ENCODE results near the gene FTCDNL1. TPM values are rescaled to one million over a fixed set of nuclear protein-coding genes. Genes with fewer than 3 reads are reported as not detected.

The FTCDNL1 gene
- total RNA-seq, 1 donor from 2014 or later: 0.45 TPM

DNA sequence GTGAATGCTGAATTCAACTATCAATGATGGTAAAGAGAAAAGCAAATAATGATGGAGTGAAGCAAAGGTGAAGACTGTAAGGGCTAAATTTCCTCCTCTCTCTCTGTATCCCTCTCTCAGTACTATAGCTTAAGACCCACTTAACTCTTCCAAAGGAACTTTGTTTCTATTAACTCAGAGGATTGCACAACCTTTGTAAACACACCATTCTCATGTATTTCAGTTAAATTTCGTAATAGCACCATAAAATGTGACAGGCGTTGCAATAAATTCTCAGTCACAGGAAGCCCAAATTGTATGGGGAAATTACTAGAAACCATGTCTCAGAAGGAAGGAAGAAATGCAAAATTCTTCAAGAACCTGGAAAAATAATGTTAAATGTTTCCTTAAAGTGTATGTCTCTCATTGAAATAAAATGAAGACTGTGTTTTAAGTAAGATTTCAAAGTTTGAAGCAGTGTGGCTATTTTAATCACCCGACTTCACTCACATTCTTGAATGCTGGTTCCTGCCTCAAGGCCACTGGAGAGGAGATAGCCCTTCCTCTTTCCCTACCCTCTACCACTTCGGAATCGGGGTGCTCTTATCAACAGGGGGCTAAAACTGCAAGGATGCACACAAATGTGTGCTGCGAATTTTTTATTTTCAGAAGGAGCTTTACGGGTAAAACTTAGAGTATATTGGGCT lies 112.1 kb downstream of the FTCDNL1 start:
- Histone ChIP-seq H3K4me2 (ENCODE audit: low read length) (no peak overlapping the region), H3K9me3 (ENCODE audit: insufficient read depth, low read depth, low read length) (no peaks in the 10 kb centered on the region), H3K36me3 (ENCODE audit: insufficient read depth, low read length) (no peaks in the 10 kb centered on the region), H2AFZ (ENCODE audit: low read depth, low read length) (no peak overlapping the region), H3K79me2 (ENCODE audit: insufficient read depth, low read length) (no peaks in the 10 kb centered on the region), H4K20me1 (ENCODE audit: insufficient read depth, low read length) (no peaks in the 10 kb centered on the region), H3K4me3 (ENCODE audit: insufficient read depth, low read depth, low read length) (no peak overlapping the region), H3K9ac (ENCODE audit: low read length) (no peak overlapping the region), H3K4me1 (ENCODE audit: insufficient read depth, low read length) (no peaks in the 10 kb centered on the region), H3K27ac (ENCODE audit: low read depth, low read length) (no peak overlapping the region), H3K27me3 (ENCODE audit: insufficient read depth, low read length) (peaks cover 5% of the 10 kb centered on the region)
- Mint-ChIP-seq H3K4me1 (ENCODE audit: low read depth, unreplicated experiment) (no peaks in the 10 kb centered on the region), H3K4me3 (ENCODE audit: unreplicated experiment) (no peak overlapping the region), H3K27ac (ENCODE audit: unreplicated experiment) (no peak overlapping the region), H3K9me3 (ENCODE audit: unreplicated experiment) (no peaks in the 10 kb centered on the region), H3K27me3 (ENCODE audit: low read depth, unreplicated experiment) (peaks cover 16% of the 10 kb centered on the region), H3K36me3 (ENCODE audit: low read depth, unreplicated experiment) (no peaks in the 10 kb centered on the region)
- DNase-seq (ENCODE audit: low read depth) (no peak), FAIRE-seq (no peak)
- no peak for TF ChIP-seq EZH2 (IDR thresholded peaks at IDR 0.05; ENCODE audit: insufficient read depth, low read length)
- TF ChIP-seq, protein P1, sequence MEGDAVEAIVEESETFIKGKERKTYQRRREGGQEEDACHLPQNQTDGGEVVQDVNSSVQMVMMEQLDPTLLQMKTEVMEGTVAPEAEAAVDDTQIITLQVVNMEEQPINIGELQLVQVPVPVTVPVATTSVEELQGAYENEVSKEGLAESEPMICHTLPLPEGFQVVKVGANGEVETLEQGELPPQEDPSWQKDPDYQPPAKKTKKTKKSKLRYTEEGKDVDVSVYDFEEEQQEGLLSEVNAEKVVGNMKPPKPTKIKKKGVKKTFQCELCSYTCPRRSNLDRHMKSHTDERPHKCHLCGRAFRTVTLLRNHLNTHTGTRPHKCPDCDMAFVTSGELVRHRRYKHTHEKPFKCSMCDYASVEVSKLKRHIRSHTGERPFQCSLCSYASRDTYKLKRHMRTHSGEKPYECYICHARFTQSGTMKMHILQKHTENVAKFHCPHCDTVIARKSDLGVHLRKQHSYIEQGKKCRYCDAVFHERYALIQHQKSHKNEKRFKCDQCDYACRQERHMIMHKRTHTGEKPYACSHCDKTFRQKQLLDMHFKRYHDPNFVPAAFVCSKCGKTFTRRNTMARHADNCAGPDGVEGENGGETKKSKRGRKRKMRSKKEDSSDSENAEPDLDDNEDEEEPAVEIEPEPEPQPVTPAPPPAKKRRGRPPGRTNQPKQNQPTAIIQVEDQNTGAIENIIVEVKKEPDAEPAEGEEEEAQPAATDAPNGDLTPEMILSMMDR (IDR thresholded peaks at IDR 0.05; ENCODE audit: insufficient read depth, low read depth, low read length): no peak

DNA sequence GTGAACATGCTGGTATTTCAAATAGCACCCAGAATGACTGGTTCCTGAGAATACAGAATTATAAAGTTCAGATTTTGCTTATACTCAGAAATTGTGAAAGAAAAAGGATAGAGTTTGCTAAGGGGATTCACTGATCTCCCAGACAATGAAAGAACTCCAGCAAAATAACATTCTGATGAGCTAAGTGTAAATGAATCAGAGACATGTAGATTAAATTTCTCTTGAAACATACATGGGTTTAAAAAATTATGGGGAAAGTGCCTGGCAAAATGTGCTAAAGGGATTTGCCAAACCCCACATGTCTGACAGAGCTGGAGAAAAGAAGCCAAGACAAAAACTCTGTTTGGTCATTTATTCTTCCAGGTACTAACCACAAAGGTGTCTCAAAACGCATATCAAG lies 116.3 kb downstream of the FTCDNL1 start:
- H3K4me3 Mint-ChIP-seq (ENCODE audit: unreplicated experiment): no peak overlapping the region
- no peaks in the 10 kb centered on the region for H3K36me3 ChIP-seq (ENCODE audit: insufficient read depth, low read length)
- no peaks in the 10 kb centered on the region for H3K36me3 Mint-ChIP-seq (ENCODE audit: low read depth, unreplicated experiment)
- no peaks in the 10 kb centered on the region for H3K9me3 ChIP-seq (ENCODE audit: insufficient read depth, low read depth, low read length)
- FAIRE-seq (no peak), DNase-seq (ENCODE audit: low read depth) (no peak)
- H3K27ac ChIP-seq (ENCODE audit: low read depth, low read length): no peak overlapping the region
- no peak overlapping the region for H2AFZ ChIP-seq (ENCODE audit: low read depth, low read length)
- H3K4me1 Mint-ChIP-seq (ENCODE audit: low read depth, unreplicated experiment): no peaks in the 10 kb centered on the region
- H4K20me1 ChIP-seq (ENCODE audit: insufficient read depth, low read length): no peaks in the 10 kb centered on the region
- no peak overlapping the region for H3K4me3 ChIP-seq (ENCODE audit: insufficient read depth, low read depth, low read length)
- H3K4me1 ChIP-seq (ENCODE audit: insufficient read depth, low read length): no peaks in the 10 kb centered on the region
- H3K4me2 ChIP-seq (ENCODE audit: low read length): no peak overlapping the region
- peaks cover 5% of the 10 kb centered on the region for H3K27me3 Mint-ChIP-seq (ENCODE audit: low read depth, unreplicated experiment)
- H3K27ac Mint-ChIP-seq (ENCODE audit: unreplicated experiment): no peak overlapping the region
- H3K27me3 ChIP-seq (ENCODE audit: insufficient read depth, low read length): peaks cover 5% of the 10 kb centered on the region
- H3K79me2 ChIP-seq (ENCODE audit: insufficient read depth, low read length): no peaks in the 10 kb centered on the region
- no peaks in the 10 kb centered on the region for H3K9me3 Mint-ChIP-seq (ENCODE audit: unreplicated experiment)
- TF ChIP-seq, protein P1 (IDR thresholded peaks at IDR 0.05; ENCODE audit: insufficient read depth, low read depth, low read length): no peak
- TF ChIP-seq EZH2 (IDR thresholded peaks at IDR 0.05; ENCODE audit: insufficient read depth, low read length): no peak
- H3K9ac ChIP-seq (ENCODE audit: low read length): no peak overlapping the region

DNA sequence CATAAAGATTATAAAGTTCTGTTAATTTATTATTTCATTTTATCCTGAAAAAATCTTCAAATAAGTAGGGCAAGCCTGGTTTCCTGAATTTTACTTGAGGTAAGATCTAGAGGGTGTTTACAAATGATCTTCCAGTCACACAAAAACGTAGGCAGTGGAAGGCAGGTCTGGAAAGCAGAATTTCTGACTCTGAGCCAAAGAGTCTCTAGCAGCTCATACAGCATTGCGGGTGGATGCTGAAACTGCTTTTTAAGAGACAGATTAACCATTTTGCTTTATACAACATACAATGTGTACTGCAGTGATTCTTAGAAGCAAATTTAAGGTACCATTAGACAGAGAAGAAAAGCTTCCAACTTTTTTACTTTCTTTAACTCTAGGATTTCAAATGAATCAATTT lies 117.0 kb downstream of the FTCDNL1 start:
- H3K4me1 Mint-ChIP-seq (ENCODE audit: low read depth, unreplicated experiment): no peaks in the 10 kb centered on the region
- Histone ChIP-seq H4K20me1 (ENCODE audit: insufficient read depth, low read length) (no peaks in the 10 kb centered on the region), H3K27me3 (ENCODE audit: insufficient read depth, low read length) (peaks cover 5% of the 10 kb centered on the region), H2AFZ (ENCODE audit: low read depth, low read length) (no peak overlapping the region), H3K4me2 (ENCODE audit: low read length) (no peak overlapping the region), H3K27ac (ENCODE audit: low read depth, low read length) (no peak overlapping the region), H3K9ac (ENCODE audit: low read length) (no peak overlapping the region), H3K9me3 (ENCODE audit: insufficient read depth, low read depth, low read length) (no peaks in the 10 kb centered on the region), H3K79me2 (ENCODE audit: insufficient read depth, low read length) (no peaks in the 10 kb centered on the region), H3K4me1 (ENCODE audit: insufficient read depth, low read length) (no peaks in the 10 kb centered on the region), H3K36me3 (ENCODE audit: insufficient read depth, low read length) (no peaks in the 10 kb centered on the region), H3K4me3 (ENCODE audit: insufficient read depth, low read depth, low read length) (no peak overlapping the region)
- H3K36me3 Mint-ChIP-seq (ENCODE audit: low read depth, unreplicated experiment): no peaks in the 10 kb centered on the region
- TF ChIP-seq, protein P1 (IDR thresholded peaks at IDR 0.05; ENCODE audit: insufficient read depth, low read depth, low read length): no peak
- TF ChIP-seq EZH2 (IDR thresholded peaks at IDR 0.05; ENCODE audit: insufficient read depth, low read length): no peak
- FAIRE-seq (no peak), DNase-seq (ENCODE audit: low read depth) (no peak)
- H3K9me3 Mint-ChIP-seq (ENCODE audit: unreplicated experiment): no peaks in the 10 kb centered on the region
- no peak overlapping the region for H3K4me3 Mint-ChIP-seq (ENCODE audit: unreplicated experiment)
- peaks cover 7% of the 10 kb centered on the region for H3K27me3 Mint-ChIP-seq (ENCODE audit: low read depth, unreplicated experiment)
- no peak overlapping the region for H3K27ac Mint-ChIP-seq (ENCODE audit: unreplicated experiment)
